HepG2 (cell line): ENCODE data around the gene ADGRL3. TPM values are rescaled to one million over a fixed set of nuclear protein-coding genes. Genes with fewer than 3 reads are reported as not detected.

Source experiments
- ATAC-seq: fragments of 200-7000 bp; cut with Tn5 transposase; 3 replicates; pipeline ENCODE4 v1.9.1; 2020; ENCODE audit warnings: mild to moderate bottlenecking, moderate library complexity
- BruUV-seq: library from RNA; stranded (reverse); fragments of 400-500 nt; replicated peaks from 2 replicates; lab custom pipeline; 2021; lab: Mats Ljungman, UMichigan
- CTCF ChIA-PET: fragments of 300-600 bp; formaldehyde crosslinking; extraction: SDS; loops from one replicate; lab custom pipeline; 2021; ENCODE audit warnings: low total read pairs, inconsistent platforms, low intra/inter-chr PET ratio; lab: Yijun Ruan, JAX
- POLR2A ChIA-PET: fragments of 350-600 bp; sonication (Branson Sonifier 250); formaldehyde crosslinking; loops from one replicate; lab custom pipeline; 2020; ENCODE audit warnings: antibody characterized with exemption, inconsistent platforms; lab: Yijun Ruan, JAX
- DNase-seq: peaks from one replicate; pipeline ENCODE4 v3.0.0-alpha.2; 2015; ENCODE audit warnings: low spot score
- FAIRE-seq: peaks from 3 replicates; lab custom pipeline; 2011; peaks lifted over from hg19 to GRCh38; lab: Jason Lieb, UNC
- H2AFZ ChIP-seq: one replicate; pipeline ENCODE4 v1.6.1; 2011; ENCODE audit warnings: low read length, inconsistent platforms
- H3K27ac ChIP-seq: fragments of 300-600 bp; 3 replicates; pipeline ENCODE4 v1.8.0; 2011; ENCODE audit warnings: mixed run types, mild to moderate bottlenecking, mixed read lengths, low read length, inconsistent platforms; ENCODE audit not compliant: insufficient read depth; ENCODE audit errors: extremely low read length
- H3K27me3 ChIP-seq, 2 experiments: fragments of 200-600 bp in 1 of 2; 2 replicates in 1 of 2; 3 replicates in 1 of 2; pipeline versions ENCODE4 v1.6.0 to v1.8.0; 2011; ENCODE audit warnings: low read length in 2 of 2, mild to moderate bottlenecking in 2 of 2, moderate library complexity in 2 of 2, inconsistent platforms in 1 of 2; ENCODE audit not compliant: insufficient read depth in 2 of 2, control insufficient read depth in 1 of 2
- H3K36me3 ChIP-seq, 2 experiments: fragments of 200-600 bp in 1 of 2; replicated peaks in 1 of 2; 2 replicates in 1 of 2; 3 replicates in 1 of 2; pipeline versions ENCODE4 v1.5.1 to v1.8.0; 2011; ENCODE audit warnings: low read length in 2 of 2, inconsistent platforms in 1 of 2; ENCODE audit not compliant: insufficient read depth in 2 of 2, control insufficient read depth in 1 of 2
- H3K4me1 ChIP-seq: 2 replicates; pipeline ENCODE4 v1.5.1; 2012; ENCODE audit warnings: low read length, inconsistent platforms; ENCODE audit not compliant: insufficient read depth
- H3K4me2 ChIP-seq: 2 replicates; pipeline ENCODE4 v1.6.0; 2011; ENCODE audit warnings: low read depth, low read length, inconsistent platforms
- H3K4me3 ChIP-seq, 3 experiments: fragments of 200-600 bp in 1 of 3; sonication (generic), shearing (Covaris generic) in 1 of 3; replicated peaks in 1 of 3; 2 replicates each; pipeline ENCODE4 v1.5.1; 2011 to 2016; ENCODE audit warnings: low read length in 3 of 3, inconsistent platforms in 2 of 3, low read depth in 2 of 3, mild to moderate bottlenecking in 2 of 3, control low read depth in 1 of 3, mixed read lengths in 1 of 3; ENCODE audit not compliant: insufficient read depth in 1 of 3
- H3K79me2 ChIP-seq: one replicate; pipeline ENCODE4 v1.6.1; 2011; ENCODE audit warnings: low read length, inconsistent platforms; ENCODE audit not compliant: insufficient read depth
- H3K9ac ChIP-seq: 2 replicates; pipeline ENCODE4 v1.6.0; 2011; ENCODE audit warnings: mild to moderate bottlenecking, low read depth, low read length, inconsistent platforms; ENCODE audit not compliant: insufficient read depth
- H3K9me3 ChIP-seq: 2 replicates; pipeline ENCODE4 v1.5.1; 2012; ENCODE audit warnings: mild to moderate bottlenecking, low read length
- H4K20me1 ChIP-seq: 2 replicates; pipeline ENCODE4 v1.6.0; 2011; ENCODE audit warnings: inconsistent platforms, mild to moderate bottlenecking, low read length, moderate library complexity; ENCODE audit not compliant: insufficient read depth
- ARHGAP35 ChIP-seq: sonication (generic); formaldehyde crosslinking; IDR thresholded peaks from 2 replicates; pipeline ENCODE4 v1.9.0; 2022; ENCODE audit warnings: mild to moderate bottlenecking, inconsistent platforms, moderate library complexity, missing genetic modification reagents, borderline replicate concordance
- BORCS8-MEF2B ChIP-seq: sonication (generic); formaldehyde crosslinking; IDR thresholded peaks from 2 replicates; pipeline ENCODE4 v1.8.0; 2022; ENCODE audit warnings: mild to moderate bottlenecking, missing genetic modification reagents
- DR1 ChIP-seq: sonication (generic); formaldehyde crosslinking; IDR thresholded peaks from 2 replicates; pipeline ENCODE4 v1.8.0; 2021; ENCODE audit warnings: mild to moderate bottlenecking, missing genetic modification reagents, inconsistent platforms
- HDAC6 ChIP-seq: fragments of 200-600 bp; sonication (generic); IDR thresholded peaks from 2 replicates; pipeline ENCODE4 v1.7.0; 2017; ENCODE audit warnings: mild to moderate bottlenecking, antibody characterized with exemption, low read length, low read depth
- MED8 ChIP-seq: sonication (generic); formaldehyde crosslinking; IDR thresholded peaks from 2 replicates; pipeline ENCODE4 v1.8.1; 2023; ENCODE audit warnings: mild to moderate bottlenecking, missing genetic modification reagents; ENCODE audit not compliant: insufficient replicate concordance
- MTF2 ChIP-seq: sonication (generic); formaldehyde crosslinking; IDR thresholded peaks from 2 replicates; pipeline ENCODE4 v1.5.0; 2020; ENCODE audit warnings: missing genetic modification reagents, borderline replicate concordance
- SNAPC4 ChIP-seq: sonication (generic); formaldehyde crosslinking; IDR thresholded peaks from 2 replicates; pipeline ENCODE4 v1.4.0; 2020; ENCODE audit warnings: mild to moderate bottlenecking, missing genetic modification reagents
- TIGD3 ChIP-seq: sonication (generic); formaldehyde crosslinking; IDR thresholded peaks from 2 replicates; pipeline ENCODE4 v1.5.1; 2020; ENCODE audit warnings: mild to moderate bottlenecking, missing genetic modification reagents, borderline replicate concordance
- TOE1 ChIP-seq: sonication (generic); formaldehyde crosslinking; IDR thresholded peaks from 2 replicates; pipeline ENCODE4 v1.4.0; 2020; ENCODE audit warnings: mild to moderate bottlenecking, missing genetic modification reagents
- ZNF317 ChIP-seq: sonication (generic); formaldehyde crosslinking; IDR thresholded peaks from 2 replicates; pipeline ENCODE4 v1.5.0; 2020; ENCODE audit warnings: mild to moderate bottlenecking, missing genetic modification reagents
- ZNF550 ChIP-seq: sonication (generic); formaldehyde crosslinking; IDR thresholded peaks from 2 replicates; pipeline ENCODE4 v1.4.0; 2020; ENCODE audit warnings: mild to moderate bottlenecking, missing genetic modification reagents, borderline replicate concordance
- ZNF629 ChIP-seq: sonication (generic); formaldehyde crosslinking; conservative IDR thresholded peaks from 2 replicates; pipeline ENCODE4 v1.5.0; 2020; ENCODE audit warnings: missing genetic modification reagents
- ZNF749 ChIP-seq: sonication (generic); formaldehyde crosslinking; IDR thresholded peaks from 2 replicates; pipeline ENCODE4 v1.8.0; 2022; ENCODE audit warnings: mild to moderate bottlenecking, missing genetic modification reagents, moderate library complexity, borderline replicate concordance
- in situ Hi-C: cut with HindIII; loops from 2 replicates; pipeline ENCODE4 v1.10.0; 2017; ENCODE audit warnings: low pct_unique_long_range_greater_than_20kb; ENCODE audit not compliant: extremely low pct_ligation_motif_present
- intact Hi-C: fragments of 100-400 bp; cut with micrococcal nuclease; formaldehyde crosslinking; loops from one replicate; pipeline ENCODE4 v1.10.0; 2022; ENCODE audit not compliant: unreplicated experiment
- polyA plus RNA-seq, 8 experiments: library from polyadenylated mRNA; depleted of rRNA in 3 of 8; stranded (reverse) in 7 of 8; unstranded in 1 of 8; fragments of >200 nt; fragmentation: Illumina TruSeq in 4 of 8; extraction: Trizol in 4 of 8; gene quantifications; 2 replicates each; pipeline versions ENCODE4 v1.2.1 to v1.2.3, GENCODE V29; 2011 to 2016; ENCODE audit warnings: low read depth in 4 of 8, missing spikeins in 1 of 8, mixed read lengths in 1 of 8; ENCODE audit not compliant: insufficient read depth in 1 of 8
- total RNA-seq, 5 experiments: library from RNA; depleted of rRNA; stranded (reverse); fragments of >200 nt; fragmentation: Illumina TruSeq; extraction: Trizol; gene quantifications; 2 replicates each; pipeline ENCODE4 v1.2.3, GENCODE V29; 2016; ENCODE audit warnings: low read depth in 1 of 5

The ADGRL3 gene
- total and polyA plus RNA-seq, 2 of the 13 experiments (the other 11 are each of a cell fraction or from before 2014, with no cell fraction given) = 0.04 to 0.05 TPM

GRCh38 chr4:61934198-61934597 is 734.1 kb downstream of the ADGRL3 start:
- Histone ChIP-seq H3K4me2 (no peak overlapping the region), H3K4me1 (no peaks in the 10 kb centered on the region), H3K79me2 (no peaks in the 10 kb centered on the region), H2AFZ (no peak overlapping the region), H3K27me3 (no peaks in the 10 kb centered on the region), H3K36me3 (no peaks in the 10 kb centered on the region)
- intact Hi-C loops = no loop called here
- DNase-seq (no peak), ATAC-seq (no peak)
- BruUV-seq = no TSS peak
- TF ChIP-seq ZNF317 (CRISPR knock-in tag) (no peak), ZNF749 (CRISPR knock-in tag) (no peak), TOE1 (CRISPR knock-in tag) (no peak), HDAC6 (no peak), ZNF550 (CRISPR knock-in tag) (no peak), BORCS8-MEF2B (CRISPR knock-in tag) (no peak), ARHGAP35 (CRISPR knock-in tag) (no peak), MED8 (CRISPR knock-in tag) (no peak), DR1 (CRISPR knock-in tag) (no peak), ZNF629 (no peak), MTF2 (CRISPR knock-in tag) (no peak), SNAPC4 (CRISPR knock-in tag) (no peak), TIGD3 (CRISPR knock-in tag) (no peak)
- TF ChIP-seq, all 625 proteins: peak for 0
- POLR2A ChIA-PET = no interaction called here
- CTCF ChIA-PET = no interaction called here
- Histone ChIP-seq H3K9ac (no peak overlapping the region), H3K4me3 (no peak overlapping the region), H3K9me3 (no peaks in the 10 kb centered on the region), H3K27ac (no peak overlapping the region), H4K20me1 (no peaks in the 10 kb centered on the region)
- in situ Hi-C loops = no loop called here
- FAIRE-seq = no peak
